Neural progenitor cell (in vitro differentiated cells): ENCODE measurements around the gene OR2Y1. TPM values are rescaled to one million over a fixed set of nuclear protein-coding genes. Genes with fewer than 3 reads are reported as not detected.

Source experiments
- DNase-seq: peaks from one replicate; pipeline ENCODE4 v3.0.0-alpha.2; 2016; ENCODE audit warnings: low spot score
- H2AFZ ChIP-seq: fragments of 200-600 bp; sonication (generic); replicated peaks from 2 replicates; pipeline ENCODE4 v1.6.1; 2016; ENCODE audit warnings: antibody characterized with exemption
- H3F3A ChIP-seq: fragments of 200-600 bp; sonication (generic); 2 replicates; pipeline ENCODE4 v1.6.1; 2016; ENCODE audit warnings: antibody characterized with exemption, low read depth
- H3K27ac ChIP-seq: fragments of 200-600 bp; sonication (generic); 2 replicates; pipeline ENCODE4 v1.5.1; 2016; ENCODE audit warnings: mild to moderate bottlenecking
- H3K27me3 ChIP-seq: fragments of 200-600 bp; sonication (generic); 2 replicates; pipeline ENCODE4 v1.6.1; 2016; ENCODE audit warnings: mild to moderate bottlenecking, moderate library complexity
- H3K36me3 ChIP-seq: fragments of 200-600 bp; sonication (generic); 2 replicates; pipeline ENCODE4 v1.5.1; 2016
- H3K4me1 ChIP-seq: fragments of 200-600 bp; sonication (generic); 2 replicates; pipeline ENCODE4 v1.6.1; 2016; ENCODE audit warnings: mixed run types
- H3K4me2 ChIP-seq: fragments of 200-600 bp; sonication (generic); 2 replicates; pipeline ENCODE4 v1.6.1; 2016
- H3K4me3 ChIP-seq: fragments of 200-600 bp; sonication (generic); 2 replicates; pipeline ENCODE4 v1.5.1; 2016
- H3K79me2 ChIP-seq: fragments of 200-600 bp; sonication (generic); 2 replicates; pipeline ENCODE4 v1.6.1; 2016; ENCODE audit warnings: low read depth
- H3K9ac ChIP-seq: fragments of 200-600 bp; sonication (generic); 2 replicates; pipeline ENCODE4 v1.6.1; 2016
- H3K9me3 ChIP-seq: fragments of 200-600 bp; sonication (generic); 2 replicates; pipeline ENCODE4 v1.5.1; 2016; ENCODE audit warnings: low read depth
- H4K20me1 ChIP-seq: fragments of 200-600 bp; sonication (generic); 2 replicates; pipeline ENCODE4 v1.6.1; 2016; ENCODE audit warnings: low read depth
- H3K27ac Mint-ChIP-seq: 3 replicates; pipeline ENCODE4 v1.8.0; 2021; ENCODE audit warnings: mixed read lengths
- H3K27me3 Mint-ChIP-seq: 2 replicates; pipeline ENCODE4 v1.8.0; 2022; ENCODE audit warnings: low read depth, mild to moderate bottlenecking, inconsistent platforms, moderate library complexity, mixed read lengths; ENCODE audit not compliant: insufficient read depth
- H3K36me3 Mint-ChIP-seq: 3 replicates; pipeline ENCODE4 v1.8.0; 2021; ENCODE audit warnings: mixed read lengths
- H3K4me1 Mint-ChIP-seq: 3 replicates; pipeline ENCODE4 v1.8.0; 2021; ENCODE audit warnings: mixed read lengths
- H3K4me3 Mint-ChIP-seq: 3 replicates; pipeline ENCODE4 v1.8.0; 2021; ENCODE audit warnings: mild to moderate bottlenecking, moderate library complexity, mixed read lengths
- H3K9me3 Mint-ChIP-seq: 3 replicates; pipeline ENCODE4 v1.8.0; 2020; ENCODE audit warnings: mixed read lengths
- CTCF ChIP-seq: fragments of 200-600 bp; sonication (generic); IDR thresholded peaks from 2 replicates; pipeline ENCODE4 v1.5.1; 2017; ENCODE audit warnings: antibody characterized with exemption, mild to moderate bottlenecking
- EZH2 ChIP-seq: fragments of 200-600 bp; sonication (generic); IDR thresholded peaks from 2 replicates; pipeline ENCODE4 v1.6.1; 2017; ENCODE audit warnings: antibody characterized with exemption, mild to moderate bottlenecking, moderate library complexity
- EZH2phosphoT487 ChIP-seq: fragments of 200-600 bp; sonication (generic); IDR thresholded peaks from 2 replicates; pipeline ENCODE4 v1.6.1; 2017; ENCODE audit warnings: antibody characterized with exemption
- total RNA-seq: library from RNA; depleted of rRNA; stranded (reverse); fragments of >200 nt; gene quantifications from 2 replicates; pipeline ENCODE4 v1.2.3, GENCODE V29; 2015; ENCODE audit warnings: low replicate concordance

Gene OR2Y1
- total RNA-seq, 1 donor from 2014 or later, result not detected

- peak overlapping the region; percentile 65 for H2AFZ ChIP-seq
- H3K79me2 ChIP-seq, result no peaks in the 10 kb centered on the region
- Mint-ChIP-seq H3K36me3 (no peaks in the 10 kb centered on the region), H3K9me3 (no peaks in the 10 kb centered on the region), H3K27me3 (no peaks in the 10 kb centered on the region), H3K4me1 (no peaks in the 10 kb centered on the region), H3K4me3 (no peak overlapping the region), H3K27ac (no peak overlapping the region)
- H4K20me1 ChIP-seq, result no peaks in the 10 kb centered on the region
- no peaks in the 10 kb centered on the region for H3K36me3 ChIP-seq
- H3F3A ChIP-seq, result peaks cover 6% of the 10 kb centered on the region
- H3K9ac ChIP-seq, result no peak overlapping the region
- H3K4me3 ChIP-seq, result no peak overlapping the region
- peak; percentile 73 for TF ChIP-seq CTCF
- TF ChIP-seq EZH2, result no peak
- H3K27me3 ChIP-seq, result no peaks in the 10 kb centered on the region
- DNase-seq, result peak; percentile 65
- H3K27ac ChIP-seq, result no peak overlapping the region
- no peaks in the 10 kb centered on the region for H3K9me3 ChIP-seq
- no peaks in the 10 kb centered on the region for H3K4me1 ChIP-seq
- H3K4me2 ChIP-seq, result no peak overlapping the region
These were observed 20.9 kb downstream of the OR2Y1 start for GRCh38 chr5:180718810-180719453.

- H3K27ac Mint-ChIP-seq, result no peak overlapping the region
- H3K9me3 ChIP-seq, result no peaks in the 10 kb centered on the region
- DNase-seq, result no peak
- H3K27me3 Mint-ChIP-seq, result no peaks in the 10 kb centered on the region
- no peaks in the 10 kb centered on the region for H3K4me1 ChIP-seq
- H3K4me1 Mint-ChIP-seq, result no peaks in the 10 kb centered on the region
- H3K27me3 ChIP-seq, result no peaks in the 10 kb centered on the region
- no peaks in the 10 kb centered on the region for H3K9me3 Mint-ChIP-seq
- H3K9ac ChIP-seq, result no peak overlapping the region
- H3K36me3 ChIP-seq, result no peaks in the 10 kb centered on the region
- no peaks in the 10 kb centered on the region for H3K79me2 ChIP-seq
- no peak overlapping the region for H3K4me3 Mint-ChIP-seq
- no peak overlapping the region for H3K4me2 ChIP-seq
- no peak overlapping the region for H2AFZ ChIP-seq
- H3K4me3 ChIP-seq, result no peak overlapping the region
- H3F3A ChIP-seq, result peaks cover 6% of the 10 kb centered on the region
- no peak for TF ChIP-seq EZH2phosphoT487
- TF ChIP-seq EZH2, result no peak
- no peak for TF ChIP-seq CTCF
- H3K36me3 Mint-ChIP-seq, result no peaks in the 10 kb centered on the region
- H3K27ac ChIP-seq, result no peak overlapping the region
- H4K20me1 ChIP-seq, result no peaks in the 10 kb centered on the region
These were observed 21.9 kb downstream of the OR2Y1 start for GRCh38 chr5:180717989-180718388.

GRCh38 chr5:180704362-180704761 is 35.5 kb downstream of the OR2Y1 start:
- Histone ChIP-seq H3K4me1 (peaks cover 3% of the 10 kb centered on the region), H3K27me3 (no peaks in the 10 kb centered on the region), H3K4me3 (no peak overlapping the region), H3F3A (no peaks in the 10 kb centered on the region), H2AFZ (no peak overlapping the region), H3K36me3 (no peaks in the 10 kb centered on the region), H3K4me2 (no peak overlapping the region), H3K9me3 (no peaks in the 10 kb centered on the region), H3K79me2 (no peaks in the 10 kb centered on the region), H4K20me1 (no peaks in the 10 kb centered on the region), H3K9ac (no peak overlapping the region), H3K27ac (no peak overlapping the region)
- peaks cover 7% of the 10 kb centered on the region for H3K9me3 Mint-ChIP-seq
- peaks cover 3% of the 10 kb centered on the region for H3K27me3 Mint-ChIP-seq
- no peaks in the 10 kb centered on the region for H3K4me1 Mint-ChIP-seq
- DNase-seq, result no peak
- H3K36me3 Mint-ChIP-seq, result no peaks in the 10 kb centered on the region
- H3K27ac Mint-ChIP-seq, result no peak overlapping the region
- TF ChIP-seq EZH2 (no peak), CTCF (no peak), EZH2phosphoT487 (no peak)
- no peak overlapping the region for H3K4me3 Mint-ChIP-seq
